B cell (primary cell): ENCODE data around the gene PGGHG. TPM values are rescaled to one million over a fixed set of nuclear protein-coding genes. Genes with fewer than 3 reads are reported as not detected.
A peak's percentile ranks its signal among the peaks of the same experiment; 100 is the strongest.

Experiments
- ATAC-seq: fragments of 200-7000 bp; cut with Tn5 transposase; one replicate; pipeline ENCODE4 v1.10.0; 2021; ENCODE audit warnings: low read depth, mild to moderate bottlenecking, moderate number of reproducible peaks, moderate library complexity
- CTCF ChIA-PET: fragments of 350-600 bp; sonication (Branson Sonifier 250); formaldehyde crosslinking; loops from one replicate; lab custom pipeline; 2021; ENCODE audit warnings: antibody characterized with exemption, inconsistent platforms; lab: Charles Lee
- POLR2A ChIA-PET: fragments of 350-600 bp; sonication (Branson Sonifier 250); formaldehyde crosslinking; loops from one replicate; lab custom pipeline; 2021; ENCODE audit warnings: antibody characterized with exemption; lab: Charles Lee
- DNase-seq: peaks from one replicate; pipeline ENCODE4 v3.0.0; 2013
- H2AFZ ChIP-seq: 2 replicates; pipeline ENCODE4 v1.6.1; 2012; ENCODE audit warnings: mild to moderate bottlenecking, low read depth, low read length; ENCODE audit not compliant: insufficient read depth, poor library complexity, severe bottlenecking
- H3K27ac ChIP-seq, 2 donors: 1 replicate in 1 of 2; 2 replicates in 1 of 2; pipeline ENCODE4 v1.5.1; 2012 to 2013; ENCODE audit warnings: low read length in 2 of 2, mild to moderate bottlenecking in 2 of 2, moderate library complexity in 1 of 2
- H3K27me3 ChIP-seq, 4 experiments: fragments of 200-600 bp in 1 of 4; sonication (generic) in 1 of 4; replicated peaks in 1 of 4; 1 replicate in 2 of 4; 2 replicates in 2 of 4; pipeline versions ENCODE4 v1.6.1 to v1.7.0; 2013 to 2016; ENCODE audit warnings: low read length in 3 of 4, mild to moderate bottlenecking in 2 of 4, mixed read lengths in 1 of 4, moderate library complexity in 1 of 4; ENCODE audit not compliant: insufficient read depth in 4 of 4, control insufficient read depth in 3 of 4; ENCODE audit errors: control extremely low read depth in 1 of 4
- H3K36me3 ChIP-seq, 2 experiments: replicated peaks in 1 of 2; 1 replicate in 1 of 2; 2 replicates in 1 of 2; pipeline versions ENCODE4 v1.6.1 to v1.7.1; 2013; ENCODE audit warnings: low read length in 1 of 2; ENCODE audit not compliant: insufficient read depth in 2 of 2, control insufficient read depth in 1 of 2; ENCODE audit errors: control extremely low read depth in 1 of 2, extremely low read depth in 1 of 2
- H3K4me1 ChIP-seq, 2 donors: fragments of 200-600 bp in 1 of 2; sonication (generic) in 1 of 2; 1 replicate in 1 of 2; 2 replicates in 1 of 2; pipeline versions ENCODE4 v1.5.1 to v1.6.1; 2013 to 2017; ENCODE audit warnings: low read length in 2 of 2; ENCODE audit not compliant: control insufficient read depth in 2 of 2, insufficient read depth in 2 of 2
- H3K4me2 ChIP-seq: replicated peaks from 2 replicates; pipeline ENCODE3; 2012; ENCODE audit warnings: mild to moderate bottlenecking, low read depth, low read length; ENCODE audit not compliant: poor library complexity, severe bottlenecking
- H3K4me3 ChIP-seq, 5 experiments: fragments of 200-600 bp in 1 of 5; sonication (generic) in 1 of 5; 1 replicate in 3 of 5; 2 replicates in 2 of 5; pipeline versions ENCODE4 v1.5.1 to v1.7.0; 2011 to 2016; ENCODE audit warnings: low read length in 4 of 5, mild to moderate bottlenecking in 4 of 5, low read depth in 2 of 5, control low read depth in 1 of 5, moderate library complexity in 1 of 5; ENCODE audit not compliant: insufficient read depth in 1 of 5; ENCODE audit errors: control extremely low read depth in 1 of 5, extremely low read depth in 1 of 5
- H3K79me2 ChIP-seq: fragments of 200-600 bp; sonication (generic); one replicate; pipeline ENCODE4 v1.6.0; 2016; ENCODE audit warnings: low read length; ENCODE audit not compliant: control insufficient read depth, insufficient read depth
- H3K9ac ChIP-seq: fragments of 200-600 bp; sonication (generic); 2 replicates; pipeline ENCODE4 v1.6.1; 2017; ENCODE audit warnings: mild to moderate bottlenecking, low read length, moderate library complexity
- H3K9me3 ChIP-seq, 3 donors: one replicate each; pipeline versions ENCODE4 v1.6.1 to v1.7.1; 2013; ENCODE audit warnings: low read length in 2 of 3; ENCODE audit not compliant: control insufficient read depth in 2 of 3, insufficient read depth in 1 of 3; ENCODE audit errors: control extremely low read depth in 1 of 3
- H4K20me1 ChIP-seq: 2 replicates; pipeline ENCODE4 v1.6.0; 2012; ENCODE audit warnings: mild to moderate bottlenecking, low read length; ENCODE audit not compliant: insufficient read depth, control insufficient read depth, poor library complexity, severe bottlenecking
- H3K27ac Mint-ChIP-seq: one replicate; pipeline ENCODE4 v1.8.0; 2021; ENCODE audit warnings: mixed read lengths
- H3K27me3 Mint-ChIP-seq: one replicate; pipeline ENCODE4 v1.8.0; 2021; ENCODE audit warnings: mixed read lengths
- H3K4me1 Mint-ChIP-seq: one replicate; pipeline ENCODE4 v1.8.0; 2021; ENCODE audit warnings: mixed read lengths
- H3K4me3 Mint-ChIP-seq: one replicate; pipeline ENCODE4 v1.8.0; 2021; ENCODE audit warnings: mixed read lengths
- H3K9me3 Mint-ChIP-seq: one replicate; pipeline ENCODE4 v1.8.0; 2022; ENCODE audit warnings: mixed read lengths; ENCODE audit not compliant: insufficient read depth
- CTCF ChIP-seq: fragments of 200-600 bp; IDR thresholded peaks from one replicate; pipeline ENCODE4 v1.8.0; 2022; ENCODE audit warnings: antibody characterized with exemption, mild to moderate bottlenecking
- EZH2 ChIP-seq: IDR thresholded peaks from 2 replicates; pipeline ENCODE4 v1.6.1; 2012; ENCODE audit warnings: borderline replicate concordance, low read depth, mild to moderate bottlenecking, moderate library complexity, low read length; ENCODE audit not compliant: insufficient read depth, poor library complexity, severe bottlenecking
- WGBS: methylation state at CpG from one replicate; pipeline ENCODE4 v1.1.5; 2013; ENCODE audit warnings: missing lambda C conversion rate; ENCODE audit not compliant: insufficient coverage; 5-methylcytosine and 5-hydroxymethylcytosine counted together
- intact Hi-C: fragments of 100-400 bp; cut with micrococcal nuclease; formaldehyde crosslinking; loops from one replicate; pipeline ENCODE4 v1.10.0; 2022
- polyA plus RNA-seq: library from polyadenylated mRNA; depleted of rRNA; stranded (reverse); fragments of >200 nt; gene quantifications from 2 replicates; pipeline ENCODE4 v1.2.3, GENCODE V29; 2012
- total RNA-seq, 2 donors: library from RNA; stranded (reverse); fragments of 120-200 nt in 1 of 2; gene quantifications; 1 replicate in 1 of 2; 2 replicates in 1 of 2; pipeline versions ENCODE4 v1.2.3 to v1.2.4, GENCODE V29; 2013 to 2022

The PGGHG gene
- total and polyA plus RNA-seq, 2 donors (not counting 1 experiment from before 2014, with no cell fraction given): 159 to 264 TPM

- Mint-ChIP-seq H3K27ac (peak overlapping the region; percentile 50), H3K4me1 (peaks cover 7% of the 10 kb centered on the region), H3K27me3 (no peaks in the 10 kb centered on the region), H3K9me3 (no peaks in the 10 kb centered on the region), H3K4me3 (no peak overlapping the region)
- Histone ChIP-seq H2AFZ (no peak overlapping the region), H3K9me3 (no peaks in the 10 kb centered on the region), H3K79me2 (peaks cover 5% of the 10 kb centered on the region), H3K36me3 (peaks cover 2 to 65% of the 10 kb centered on the region in 2 experiments), H3K4me2 (no peak overlapping the region), H4K20me1 (no peaks in the 10 kb centered on the region), H3K27ac (no peak overlapping the region), H3K27me3 (no peaks in the 10 kb centered on the region), H3K4me1 (peaks cover 0 to 5% of the 10 kb centered on the region in 2 donors), H3K4me3 (no peak overlapping the region), H3K9ac (no peak overlapping the region)
- ATAC-seq (no peak), DNase-seq (no peak)
- no peak for TF ChIP-seq CTCF
- TF ChIP-seq EZH2: no peak
- 93% methylated on average over 7 of the region's 10 CpGs for WGBS
- CTCF ChIA-PET: interaction anchor here (0.5 to 6.2 kb wide), 31 partner anchors 8 to 199 kb away, joined by 3 to 82 read pairs (median 18); partner anchors contain the start of genes BET1L, IFITM2, IFITM5 and NLRP6
- intact Hi-C loops: loop anchor here (2.0 kb wide), 3 partner anchors 17 to 113 kb away; no protein-coding TSS in a partner anchor
- POLR2A ChIA-PET: interaction anchor here (1.2 to 1.7 kb wide), 6 partner anchors 16 to 111 kb away, joined by 3 to 9 read pairs (median 4); no protein-coding TSS in a partner anchor
These were observed 37.4 kb upstream of the PGGHG start for GRCh38 chr11:251550-251949.

- Histone ChIP-seq H3K27me3 (no peaks in the 10 kb centered on the region), H3K9me3 (no peaks in the 10 kb centered on the region), H4K20me1 (no peaks in the 10 kb centered on the region), H3K27ac (no peak overlapping the region), H3K36me3 (peaks cover 0 to 56% of the 10 kb centered on the region in 2 experiments), H3K79me2 (peaks cover 5% of the 10 kb centered on the region), H3K4me1 (peaks cover 9 to 16% of the 10 kb centered on the region in 2 donors), H3K9ac (no peak overlapping the region), H2AFZ (no peak overlapping the region), H3K4me2 (no peak overlapping the region), H3K4me3 (no peak overlapping the region)
- DNase-seq (no peak), ATAC-seq (no peak)
- 98% methylated on average over 4 of the region's 8 CpGs for WGBS
- H3K4me1 Mint-ChIP-seq: peaks cover 17% of the 10 kb centered on the region
- intact Hi-C loops: no loop called here
- H3K27ac Mint-ChIP-seq: peak overlapping the region; percentile 26
- no peaks in the 10 kb centered on the region for H3K27me3 Mint-ChIP-seq
- TF ChIP-seq CTCF (no peak), EZH2 (no peak)
- no peak overlapping the region for H3K4me3 Mint-ChIP-seq
- ChIA-PET CTCF (interaction anchor here (0.8 to 6.2 kb wide), 11 partner anchors 10 to 110 kb away, joined by 3 to 82 read pairs (median 32); partner anchors contain the start of genes IFITM2 and IFITM5), POLR2A (no interaction called here)
- H3K9me3 Mint-ChIP-seq: no peaks in the 10 kb centered on the region
These were observed 36.3 kb upstream of the PGGHG start for GRCh38 chr11:252666-253065.
